CD4-positive, alpha-beta T cell treated with Interleukin-15 for 1 hour (primary cell): ENCODE measurements around the gene LRP6.
"Not testable (repeated sequence)": the region's sequence is repeated elsewhere in the genome, so short reads cannot be mapped to it uniquely, and the experiment has no call there.

Source experiments
- DNase-seq: peaks from one replicate; pipeline ENCODE4 v3.0.0-alpha.2; 2020

The LRP6 gene

GRCh38 chr12:12266873-12267741 lies at the start of gene LRP6:
Gene LRP6 (minus strand): TSS chr12:12267044. CDS start chr12:12266735, 309 bp downstream.
- peak; percentile 69 for DNase-seq

- no peak for DNase-seq
These were observed 49.0 kb upstream of the LRP6 start for GRCh38 chr12:12315838-12316237.

GRCh38 chr12:12310695-12311094 lies 43.9 kb upstream of the LRP6 start:
- DNase-seq: not testable (repeated sequence)

- no peak for DNase-seq
These were observed 38.9 kb upstream of the LRP6 start for GRCh38 chr12:12305568-12306300.

- no peak for DNase-seq
These were observed 36.1 kb upstream of the LRP6 start for GRCh38 chr12:12302976-12303375.

GRCh38 chr12:12301122-12301521 lies 34.3 kb upstream of the LRP6 start:
- no peak for DNase-seq

GRCh38 chr12:12297201-12297830 lies 30.5 kb upstream of the LRP6 start:
- no peak for DNase-seq

GRCh38 chr12:12294215-12295005 lies 27.6 kb upstream of the LRP6 start:
- DNase-seq: no peak

GRCh38 chr12:12290206-12290605 lies 23.4 kb upstream of the LRP6 start:
- DNase-seq: no peak

GRCh38 chr12:12286441-12286840 lies 19.6 kb upstream of the LRP6 start:
- DNase-seq: no peak

GRCh38 chr12:12282761-12283425 lies 16.0 kb upstream of the LRP6 start:
- no peak for DNase-seq

GRCh38 chr12:12282202-12282601 lies 15.4 kb upstream of the LRP6 start:
- DNase-seq: no peak

- no peak for DNase-seq
These were observed 14.3 kb upstream of the LRP6 start for GRCh38 chr12:12281134-12281533.

- DNase-seq: no peak
These were observed 12.1 kb upstream of the LRP6 start for GRCh38 chr12:12278899-12279298.

- no peak for DNase-seq
These were observed 9.0 kb upstream of the LRP6 start for GRCh38 chr12:12275874-12276273.

GRCh38 chr12:12273291-12273957 lies 6.6 kb upstream of the LRP6 start:
- no peak for DNase-seq

GRCh38 chr12:12272869-12273268 lies 6.0 kb upstream of the LRP6 start:
- no peak for DNase-seq

- no peak for DNase-seq
These were observed 3.4 kb upstream of the LRP6 start for GRCh38 chr12:12270226-12270625.

- no peak for DNase-seq
These were observed 927 bp upstream of the LRP6 start for GRCh38 chr12:12267742-12268200.

- no peak for DNase-seq
These were observed 413 bp downstream of the LRP6 start for GRCh38 chr12:12266389-12266872.
